Lower leg skin (tissue), 4 donors: ENCODE results near the gene TSPAN11. TPM values are rescaled to one million over a fixed set of nuclear protein-coding genes. Genes with fewer than 3 reads are reported as not detected.
A peak's percentile ranks its signal among the peaks of the same experiment; 100 is the strongest.
"Not testable (repeated sequence)": the region's sequence is repeated elsewhere in the genome, so short reads cannot be mapped to it uniquely, and the experiment has no call there.

ENCODE experiments used
- DNase-seq, 2 donors: peaks; one replicate each; pipeline ENCODE4 v3.0.0-alpha.2; 2019; ENCODE audit warnings: low spot score in 2 of 2
- H3K4me3 ChIP-seq: fragments of 200-600 bp; sonication (generic); 2 replicates; pipeline ENCODE4 v1.5.1; 2017; ENCODE audit warnings: mild to moderate bottlenecking, low read depth; ENCODE audit not compliant: poor library complexity, severe bottlenecking
- POLR2A ChIP-seq, 2 donors: fragments of 450-650 bp; IDR thresholded peaks; one replicate each; pipeline ENCODE4 v1.6.1; 2016 to 2017; ENCODE audit warnings: antibody characterized with exemption in 2 of 2, mild to moderate bottlenecking in 1 of 2, moderate library complexity in 1 of 2
- WGBS, 2 donors: methylation state at CpG; one replicate each; pipeline ENCODE4 v1.1.5; 2018; 5-methylcytosine and 5-hydroxymethylcytosine counted together
- intact Hi-C: fragments of 100-400 bp; cut with DNase I; formaldehyde crosslinking; loops from one replicate; pipeline ENCODE4 v1.15.0; 2023; ENCODE audit warnings: low total_unique reads
- total RNA-seq, 4 donors: library from RNA; depleted of rRNA; stranded (reverse); fragments of >200 nt; gene quantifications; one replicate each; pipeline ENCODE4 v1.1.0, GENCODE V29; 2016
- TF ChIP-seq, protein P1 (sequence below), 3 donors: fragments of 450-650 bp; IDR thresholded peaks; one replicate each; pipeline ENCODE4 v1.5.1; 2016; ENCODE audit warnings: antibody characterized with exemption in 3 of 3, mild to moderate bottlenecking in 3 of 3, moderate library complexity in 2 of 3

TSPAN11 gene
- total RNA-seq, 4 donors from 2014 or later, result 1.3 to 5.4 (median 2.2) TPM

DNA sequence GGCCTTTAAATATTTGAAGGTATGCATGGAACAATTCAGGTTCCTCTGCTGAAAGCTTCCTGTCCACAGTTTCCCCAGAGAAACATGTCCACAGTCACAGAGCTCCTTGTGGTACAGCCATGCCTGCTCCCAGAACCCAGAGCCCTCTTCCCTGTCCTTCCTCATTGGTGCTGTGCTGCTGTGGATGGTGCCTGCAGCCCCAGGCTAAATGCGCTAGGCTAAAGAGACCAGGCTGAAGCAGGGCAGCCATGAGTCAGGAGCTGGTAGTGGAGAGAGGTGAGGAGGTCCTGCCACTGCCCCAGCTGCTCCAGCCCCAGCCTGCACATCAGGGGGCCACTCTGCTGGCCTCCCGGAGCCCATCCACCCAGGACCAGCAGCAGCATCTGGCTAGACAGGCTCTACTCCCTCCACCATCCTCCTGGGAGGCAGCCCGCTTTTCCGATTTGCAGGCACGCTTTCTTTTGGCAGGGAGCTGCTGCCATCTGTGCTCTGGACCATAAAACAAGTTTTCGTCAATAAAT lies 81.8 kb downstream of the TSPAN11 start:
- no peak for TF ChIP-seq POLR2A (IDR thresholded peaks at IDR 0.05)
- TF ChIP-seq, protein P1, sequence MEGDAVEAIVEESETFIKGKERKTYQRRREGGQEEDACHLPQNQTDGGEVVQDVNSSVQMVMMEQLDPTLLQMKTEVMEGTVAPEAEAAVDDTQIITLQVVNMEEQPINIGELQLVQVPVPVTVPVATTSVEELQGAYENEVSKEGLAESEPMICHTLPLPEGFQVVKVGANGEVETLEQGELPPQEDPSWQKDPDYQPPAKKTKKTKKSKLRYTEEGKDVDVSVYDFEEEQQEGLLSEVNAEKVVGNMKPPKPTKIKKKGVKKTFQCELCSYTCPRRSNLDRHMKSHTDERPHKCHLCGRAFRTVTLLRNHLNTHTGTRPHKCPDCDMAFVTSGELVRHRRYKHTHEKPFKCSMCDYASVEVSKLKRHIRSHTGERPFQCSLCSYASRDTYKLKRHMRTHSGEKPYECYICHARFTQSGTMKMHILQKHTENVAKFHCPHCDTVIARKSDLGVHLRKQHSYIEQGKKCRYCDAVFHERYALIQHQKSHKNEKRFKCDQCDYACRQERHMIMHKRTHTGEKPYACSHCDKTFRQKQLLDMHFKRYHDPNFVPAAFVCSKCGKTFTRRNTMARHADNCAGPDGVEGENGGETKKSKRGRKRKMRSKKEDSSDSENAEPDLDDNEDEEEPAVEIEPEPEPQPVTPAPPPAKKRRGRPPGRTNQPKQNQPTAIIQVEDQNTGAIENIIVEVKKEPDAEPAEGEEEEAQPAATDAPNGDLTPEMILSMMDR (IDR thresholded peaks at IDR 0.05), result no peak
- 74 to 78% methylated on average over 6 of the region's 6 CpGs for WGBS, 2 donors
- intact Hi-C loops, result no loop called here
- no peak overlapping the region for H3K4me3 ChIP-seq
- DNase-seq, result peak in 1 of 2 donors; percentile 73

DNA sequence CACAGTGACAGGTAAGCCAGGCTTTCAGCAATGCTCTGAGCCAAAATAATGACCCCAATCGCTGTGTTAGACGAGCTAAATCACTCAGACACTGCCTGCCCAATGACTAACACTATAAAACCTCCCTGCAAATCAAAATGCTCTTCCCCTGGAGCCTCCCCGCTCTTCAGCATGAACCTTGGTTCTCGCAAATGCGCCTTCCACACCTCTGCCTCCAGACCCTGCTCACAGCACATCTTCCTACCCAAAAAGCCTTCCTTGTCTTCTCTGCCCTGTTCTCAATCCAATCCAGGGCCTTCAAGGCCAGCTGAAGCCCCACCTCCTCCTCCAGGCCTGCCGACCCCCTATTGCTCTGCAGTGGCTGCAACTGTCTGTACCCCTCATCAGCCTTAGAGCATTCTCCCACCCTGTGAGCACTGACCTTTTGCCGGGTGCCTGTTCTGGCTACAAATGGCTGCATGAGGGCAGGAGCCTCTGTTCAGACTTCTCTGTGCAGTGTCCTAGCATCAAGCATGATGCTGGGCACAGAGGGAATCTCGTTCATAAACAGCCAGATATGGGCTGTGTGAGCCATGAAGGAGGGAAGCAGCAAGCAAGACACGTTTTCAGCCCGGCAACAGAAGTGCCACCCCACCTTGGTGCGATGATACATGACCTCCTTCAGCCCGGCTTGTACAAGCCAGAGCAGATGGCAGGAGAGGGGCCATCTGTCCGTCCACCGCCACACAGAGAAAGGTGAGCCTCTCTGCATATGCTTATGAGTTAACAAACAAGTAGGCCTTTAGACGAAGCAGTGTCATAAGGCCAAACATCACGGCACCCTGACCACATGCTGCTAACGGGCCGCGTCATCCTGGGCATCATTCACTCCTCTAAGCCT lies 82.7 kb downstream of the TSPAN11 start:
- peak in 1 of 2 donors; percentile 59 for DNase-seq
- H3K4me3 ChIP-seq, result no peak overlapping the region
- WGBS, 2 donors, result 85 to 86% methylated on average over 19 of the region's 19 CpGs
- TF ChIP-seq, protein P1 (IDR thresholded peaks at IDR 0.05), result no peak
- intact Hi-C loops, result no loop called here

DNA sequence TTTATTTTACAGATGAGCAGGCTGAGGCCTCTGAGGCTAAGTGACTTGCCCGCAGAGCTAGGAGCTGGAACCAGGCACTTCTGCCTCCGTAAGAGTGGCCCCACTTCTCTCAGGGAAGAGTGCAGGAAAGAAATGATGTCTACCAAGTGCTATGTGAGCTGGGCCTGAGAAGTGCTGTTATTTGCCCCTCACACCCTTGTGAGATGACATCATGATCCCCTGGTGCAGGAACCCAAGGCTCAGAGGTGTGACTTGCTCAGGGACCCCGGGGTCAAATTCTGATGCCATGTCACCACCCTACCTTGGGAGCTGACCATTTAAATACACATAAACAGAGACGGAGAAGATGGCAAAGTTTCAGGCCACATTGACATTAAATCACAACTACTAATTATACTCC lies 83.4 kb downstream of the TSPAN11 start:
- TF ChIP-seq POLR2A (IDR thresholded peaks at IDR 0.05), result no peak
- TF ChIP-seq, protein P1 (IDR thresholded peaks at IDR 0.05), result no peak
- H3K4me3 ChIP-seq, result no peak overlapping the region
- 90 to 91% methylated on average over 4 of the region's 4 CpGs for WGBS, 2 donors
- DNase-seq, result peak in 1 of 2 donors; percentile 71
- intact Hi-C loops, result no loop called here

DNA sequence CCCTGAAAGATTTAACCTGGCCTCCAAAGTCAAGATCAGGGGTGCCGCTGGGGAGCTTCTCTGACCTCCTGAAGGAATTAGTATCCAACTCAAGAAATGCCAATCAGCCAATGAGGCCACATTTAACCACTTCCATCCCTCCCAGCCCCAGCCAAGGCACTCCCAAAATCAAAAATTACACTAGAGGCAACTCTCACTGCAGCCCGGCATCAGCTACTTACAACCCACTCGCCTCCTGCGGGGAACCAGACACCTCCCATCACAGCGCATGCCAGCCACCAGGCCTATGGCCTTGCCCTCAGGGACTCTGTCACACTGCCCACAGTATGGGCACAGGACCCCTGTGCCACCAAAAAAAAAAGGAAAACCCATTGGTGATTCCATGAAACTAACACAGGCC lies 84.8 kb downstream of the TSPAN11 start:
- intact Hi-C loops, result no loop called here
- WGBS, 2 donors, result 78 to 91% methylated on average over 5 of the region's 5 CpGs
- DNase-seq, result peak in 1 of 2 donors; percentile 59
- TF ChIP-seq POLR2A (IDR thresholded peaks at IDR 0.05), result no peak
- TF ChIP-seq, protein P1 (IDR thresholded peaks at IDR 0.05), result no peak
- no peak overlapping the region for H3K4me3 ChIP-seq

DNA sequence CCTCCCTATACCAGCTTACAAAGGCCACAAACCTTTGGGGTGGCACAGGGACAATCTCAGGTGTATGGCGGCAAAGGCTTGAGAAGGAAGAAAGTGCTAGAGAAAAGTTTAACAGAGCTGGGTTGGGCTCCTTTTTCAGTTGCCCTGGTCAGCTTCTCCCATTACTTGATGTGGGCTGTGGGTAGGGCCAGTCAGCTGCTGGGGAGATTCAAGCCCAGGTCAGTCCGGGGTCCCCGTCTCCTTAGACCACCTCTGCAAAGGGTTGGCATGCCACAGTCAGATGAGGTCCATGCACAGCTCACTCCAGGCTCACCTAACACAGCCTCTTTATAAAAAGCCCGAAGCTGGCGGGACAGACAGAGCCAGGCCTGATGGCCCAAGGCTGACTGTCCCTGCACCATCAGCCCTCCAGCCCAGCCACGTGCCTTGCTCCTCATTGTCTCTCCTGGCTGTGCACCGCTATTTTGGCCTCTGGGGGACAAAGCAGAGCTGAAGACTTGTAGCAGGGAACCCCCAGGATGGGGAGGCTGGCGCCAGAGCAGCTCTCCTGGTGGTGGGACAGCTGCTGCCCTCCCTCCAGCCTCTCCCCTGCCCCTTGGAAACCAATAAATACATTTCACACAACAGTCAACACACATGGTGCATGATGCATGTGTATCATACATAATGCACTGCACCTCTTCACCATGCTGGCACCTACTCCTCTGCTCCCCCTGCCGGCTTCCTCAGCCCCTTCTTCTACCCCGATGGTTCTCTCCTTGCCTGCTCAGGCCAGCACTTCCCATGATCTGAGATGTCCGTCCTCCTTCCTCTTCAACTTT lies 85.4 kb downstream of the TSPAN11 start:
- peak in 1 of 2 donors; percentile 72 for DNase-seq
- intact Hi-C loops, result no loop called here
- H3K4me3 ChIP-seq, result no peak overlapping the region
- 86 to 89% methylated on average over 11 of the region's 11 CpGs for WGBS, 2 donors
- no peak for TF ChIP-seq POLR2A (IDR thresholded peaks at IDR 0.05)
- TF ChIP-seq, protein P1 (IDR thresholded peaks at IDR 0.05), result no peak

DNA sequence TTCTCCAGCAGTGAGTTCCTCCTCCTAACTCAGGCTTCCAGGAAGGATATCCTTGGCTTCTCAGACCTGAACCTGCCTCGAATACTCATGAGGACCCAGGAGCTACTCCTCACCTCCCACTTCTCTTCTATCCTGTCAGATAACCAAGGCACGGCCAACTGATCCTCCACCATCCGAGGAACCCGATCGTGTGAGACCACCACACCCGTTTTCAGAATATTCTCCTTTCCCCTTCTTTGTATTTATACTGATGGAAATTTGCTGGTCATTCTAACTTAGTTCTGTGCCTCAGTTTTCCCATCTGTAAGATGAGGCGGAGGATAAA lies 86.0 kb downstream of the TSPAN11 start:
- DNase-seq, H3K4me3 ChIP-seq, intact Hi-C loops: not testable (repeated sequence)
- WGBS, 2 donors, result 85 to 94% methylated on average over 7 of the region's 7 CpGs
